Fibroblast of skin of right biceps (primary cell): ENCODE measurements around the gene MDN1.
"Not testable (repeated sequence)": the region's sequence is repeated elsewhere in the genome, so short reads cannot be mapped to it uniquely, and the experiment has no call there.

ENCODE experiments used
- DNase-seq: peaks from one replicate; pipeline ENCODE4 v3.0.0-alpha.2; 2013

MDN1 gene

GRCh38 chr6:89819336-89820130, at the start of gene MDN1:
Gene MDN1, minus strand, starts transcription at chr6:89819794. Its CDS starts 187 bp downstream, at chr6:89819607.
- peak; percentile 95 for DNase-seq

- no peak for DNase-seq
Observed at GRCh38 chr6:89866024-89866678, 46.6 kb upstream of the MDN1 start.

GRCh38 chr6:89862698-89863097, 43.1 kb upstream of the MDN1 start:
- no peak for DNase-seq

GRCh38 chr6:89862273-89862672, 42.7 kb upstream of the MDN1 start:
- no peak for DNase-seq

- DNase-seq, result no peak
Observed at GRCh38 chr6:89859744-89860143, 40.1 kb upstream of the MDN1 start.

GRCh38 chr6:89858041-89858440, 38.4 kb upstream of the MDN1 start:
- no peak for DNase-seq

GRCh38 chr6:89853068-89853467, 33.5 kb upstream of the MDN1 start:
- DNase-seq, result peak; percentile 41

- DNase-seq, result not testable (repeated sequence)
Observed at GRCh38 chr6:89847513-89847912, 27.9 kb upstream of the MDN1 start.

- DNase-seq, result peak; percentile 27
Observed at GRCh38 chr6:89843070-89843469, 23.5 kb upstream of the MDN1 start.

- no peak for DNase-seq
Observed at GRCh38 chr6:89842228-89842627, 22.6 kb upstream of the MDN1 start.

- DNase-seq, result peak; percentile 62
Observed at GRCh38 chr6:89840538-89840937, 20.9 kb upstream of the MDN1 start.

GRCh38 chr6:89836639-89837222, 17.1 kb upstream of the MDN1 start:
- no peak for DNase-seq

- no peak for DNase-seq
Observed at GRCh38 chr6:89834884-89835792, 15.5 kb upstream of the MDN1 start.

- DNase-seq, result no peak
Observed at GRCh38 chr6:89830170-89830809, 10.7 kb upstream of the MDN1 start.

- peak; percentile 99 for DNase-seq
Observed at GRCh38 chr6:89829472-89830169, 10.0 kb upstream of the MDN1 start, which contains the start of gene CASP8AP2. Gene CASP8AP2, plus strand, starts transcription at chr6:89829880.

- DNase-seq, result no peak
Observed at GRCh38 chr6:89828988-89829471, 9.4 kb upstream of the MDN1 start.

GRCh38 chr6:89828475-89828987, 8.9 kb upstream of the MDN1 start:
- DNase-seq, result not testable (repeated sequence)

GRCh38 chr6:89826029-89826528, 6.5 kb upstream of the MDN1 start:
- DNase-seq, result peak; percentile 57

GRCh38 chr6:89818977-89819335, 638 bp downstream of the MDN1 start:
- DNase-seq, result no peak

GRCh38 chr6:89817481-89817880, 2.1 kb downstream of the MDN1 start:
- no peak for DNase-seq

- not testable (repeated sequence) for DNase-seq
Observed at GRCh38 chr6:89813422-89813821, 6.2 kb downstream of the MDN1 start.
